ENCODE data around the gene BPIFA2. TPM values are rescaled to one million over a fixed set of nuclear protein-coding genes. Genes with fewer than 3 reads are reported as not detected.

Gene BPIFA2
- total and polyA plus RNA-seq, 2 donors (not counting 1 experiment from before 2014, with no cell fraction given): not detected

- Histone ChIP-seq H3K4me3 (ENCODE audit: control extremely low read depth in 1 of 5, extremely low read depth in 1 of 5, insufficient read depth in 1 of 5, low read depth in 2 of 5, low read length in 4 of 5) (no peak overlapping the region), H3K36me3 (replicated peaks in 1 of 2; ENCODE audit: control extremely low read depth in 1 of 2, control insufficient read depth in 1 of 2, extremely low read depth in 1 of 2, insufficient read depth in 2 of 2, low read length in 1 of 2) (no peaks in the 10 kb centered on the region), H3K4me1 (ENCODE audit: control insufficient read depth in 2 of 2, insufficient read depth in 2 of 2, low read length in 2 of 2) (no peaks in the 10 kb centered on the region), H3K9ac (ENCODE audit: low read length) (no peak overlapping the region), H4K20me1 (ENCODE audit: control insufficient read depth, insufficient read depth, low read length, poor library complexity, severe bottlenecking) (no peaks in the 10 kb centered on the region), H3K27ac (ENCODE audit: low read length in 2 of 2) (no peak overlapping the region), H2AFZ (ENCODE audit: insufficient read depth, low read depth, low read length, poor library complexity, severe bottlenecking) (no peak overlapping the region), H3K4me2 (replicated peaks; ENCODE audit: low read depth, low read length, poor library complexity, severe bottlenecking) (no peak overlapping the region), H3K79me2 (ENCODE audit: control insufficient read depth, insufficient read depth, low read length) (no peaks in the 10 kb centered on the region), H3K27me3 (replicated peaks in 1 of 4; ENCODE audit: control extremely low read depth in 1 of 4, control insufficient read depth in 3 of 4, insufficient read depth in 4 of 4, low read length in 3 of 4) (peaks cover 0 to 7% (median 1%) of the 10 kb centered on the region in 4 experiments), H3K9me3 (ENCODE audit: control extremely low read depth in 1 of 3, control insufficient read depth in 2 of 3, insufficient read depth in 1 of 3, low read length in 2 of 3) (peaks cover 0 to 10% (median 9%) of the 10 kb centered on the region in 3 donors)
- H3K27me3 Mint-ChIP-seq: peaks cover 13% of the 10 kb centered on the region
- H3K27ac Mint-ChIP-seq: no peak overlapping the region
- 100% methylated on average over 1 of the region's 4 CpGs for WGBS (ENCODE audit: insufficient coverage)
- ChIA-PET CTCF (no interaction called here), POLR2A (no interaction called here)
- ATAC-seq (ENCODE audit: low read depth) (no peak), DNase-seq (no peak)
- TF ChIP-seq CTCF (IDR thresholded peaks at IDR 0.05): no peak
- no peak for TF ChIP-seq EZH2 (IDR thresholded peaks at IDR 0.05; ENCODE audit: borderline replicate concordance, insufficient read depth, low read depth, low read length, poor library complexity, severe bottlenecking)
- no peak overlapping the region for H3K4me3 Mint-ChIP-seq
- intact Hi-C loops (cut with micrococcal nuclease): no loop called here
- no peaks in the 10 kb centered on the region for H3K4me1 Mint-ChIP-seq
- H3K9me3 Mint-ChIP-seq (ENCODE audit: insufficient read depth): peaks cover 6% of the 10 kb centered on the region
Measured at GRCh38 chr20:33187491-33187890, 19.5 kb downstream of the BPIFA2 start.

GRCh38 chr20:33188421-33188820, 20.5 kb downstream of the BPIFA2 start:
- Histone ChIP-seq H4K20me1 (ENCODE audit: control insufficient read depth, insufficient read depth, low read length, poor library complexity, severe bottlenecking) (no peaks in the 10 kb centered on the region), H3K27me3 (replicated peaks in 1 of 4; ENCODE audit: control extremely low read depth in 1 of 4, control insufficient read depth in 3 of 4, insufficient read depth in 4 of 4, low read length in 3 of 4) (peaks cover 0 to 3% (median 1%) of the 10 kb centered on the region in 4 experiments), H2AFZ (ENCODE audit: insufficient read depth, low read depth, low read length, poor library complexity, severe bottlenecking) (no peak overlapping the region), H3K9me3 (ENCODE audit: control extremely low read depth in 1 of 3, control insufficient read depth in 2 of 3, insufficient read depth in 1 of 3, low read length in 2 of 3) (peaks cover 0 to 3% (median 2%) of the 10 kb centered on the region in 3 donors), H3K79me2 (ENCODE audit: control insufficient read depth, insufficient read depth, low read length) (no peaks in the 10 kb centered on the region), H3K4me3 (ENCODE audit: control extremely low read depth in 1 of 5, extremely low read depth in 1 of 5, insufficient read depth in 1 of 5, low read depth in 2 of 5, low read length in 4 of 5) (no peak overlapping the region), H3K9ac (ENCODE audit: low read length) (no peak overlapping the region), H3K27ac (ENCODE audit: low read length in 2 of 2) (no peak overlapping the region), H3K4me1 (ENCODE audit: control insufficient read depth in 2 of 2, insufficient read depth in 2 of 2, low read length in 2 of 2) (no peaks in the 10 kb centered on the region), H3K36me3 (replicated peaks in 1 of 2; ENCODE audit: control extremely low read depth in 1 of 2, control insufficient read depth in 1 of 2, extremely low read depth in 1 of 2, insufficient read depth in 2 of 2, low read length in 1 of 2) (no peaks in the 10 kb centered on the region), H3K4me2 (replicated peaks; ENCODE audit: low read depth, low read length, poor library complexity, severe bottlenecking) (no peak overlapping the region)
- Mint-ChIP-seq H3K9me3 (ENCODE audit: insufficient read depth) (peaks cover under 1% of the 10 kb centered on the region), H3K4me3 (no peak overlapping the region), H3K27ac (no peak overlapping the region), H3K4me1 (no peaks in the 10 kb centered on the region), H3K27me3 (peaks cover 9% of the 10 kb centered on the region)
- intact Hi-C loops (cut with micrococcal nuclease): no loop called here
- CTCF ChIA-PET: no interaction called here
- POLR2A ChIA-PET: no interaction called here
- WGBS (ENCODE audit: insufficient coverage): 91% methylated on average over 6 of the region's 9 CpGs
- DNase-seq: no peak
- ATAC-seq (ENCODE audit: low read depth): no peak
- TF ChIP-seq CTCF (IDR thresholded peaks at IDR 0.05) (no peak), EZH2 (IDR thresholded peaks at IDR 0.05; ENCODE audit: borderline replicate concordance, insufficient read depth, low read depth, low read length, poor library complexity, severe bottlenecking) (no peak)

Measured in B cell (primary cell).